HepG2 (cell line): ENCODE measurements around the gene TUBB4B. TPM values are rescaled to one million over a fixed set of nuclear protein-coding genes. Genes with fewer than 3 reads are reported as not detected.
A peak's percentile ranks its signal among the peaks of the same experiment; 100 is the strongest.

Experiments used
- ATAC-seq: fragments of 200-7000 bp; cut with Tn5 transposase; 3 replicates; pipeline ENCODE4 v1.9.1; 2020; ENCODE audit warnings: mild to moderate bottlenecking, moderate library complexity
- BruUV-seq: library from RNA; stranded (reverse); fragments of 400-500 nt; replicated peaks from 2 replicates; lab custom pipeline; 2021; lab: Mats Ljungman, UMichigan
- CTCF ChIA-PET: fragments of 300-600 bp; formaldehyde crosslinking; extraction: SDS; loops from one replicate; lab custom pipeline; 2021; ENCODE audit warnings: low total read pairs, inconsistent platforms, low intra/inter-chr PET ratio; lab: Yijun Ruan, JAX
- POLR2A ChIA-PET: fragments of 350-600 bp; sonication (Branson Sonifier 250); formaldehyde crosslinking; loops from one replicate; lab custom pipeline; 2020; ENCODE audit warnings: antibody characterized with exemption, inconsistent platforms; lab: Yijun Ruan, JAX
- DNase-seq: peaks from one replicate; pipeline ENCODE4 v3.0.0-alpha.2; 2015; ENCODE audit warnings: low spot score
- FAIRE-seq: peaks from 3 replicates; lab custom pipeline; 2011; peaks lifted over from hg19 to GRCh38; lab: Jason Lieb, UNC
- H2AFZ ChIP-seq: one replicate; pipeline ENCODE4 v1.6.1; 2011; ENCODE audit warnings: low read length, inconsistent platforms
- H3K27ac ChIP-seq: fragments of 300-600 bp; 3 replicates; pipeline ENCODE4 v1.8.0; 2011; ENCODE audit warnings: mixed run types, mild to moderate bottlenecking, mixed read lengths, low read length, inconsistent platforms; ENCODE audit not compliant: insufficient read depth; ENCODE audit errors: extremely low read length
- H3K27me3 ChIP-seq, 2 experiments: fragments of 200-600 bp in 1 of 2; 2 replicates in 1 of 2; 3 replicates in 1 of 2; pipeline versions ENCODE4 v1.6.0 to v1.8.0; 2011; ENCODE audit warnings: low read length in 2 of 2, mild to moderate bottlenecking in 2 of 2, moderate library complexity in 2 of 2, inconsistent platforms in 1 of 2; ENCODE audit not compliant: insufficient read depth in 2 of 2, control insufficient read depth in 1 of 2
- H3K36me3 ChIP-seq, 2 experiments: fragments of 200-600 bp in 1 of 2; replicated peaks in 1 of 2; 2 replicates in 1 of 2; 3 replicates in 1 of 2; pipeline versions ENCODE4 v1.5.1 to v1.8.0; 2011; ENCODE audit warnings: low read length in 2 of 2, inconsistent platforms in 1 of 2; ENCODE audit not compliant: insufficient read depth in 2 of 2, control insufficient read depth in 1 of 2
- H3K4me1 ChIP-seq: 2 replicates; pipeline ENCODE4 v1.5.1; 2012; ENCODE audit warnings: low read length, inconsistent platforms; ENCODE audit not compliant: insufficient read depth
- H3K4me2 ChIP-seq: 2 replicates; pipeline ENCODE4 v1.6.0; 2011; ENCODE audit warnings: low read depth, low read length, inconsistent platforms
- H3K4me3 ChIP-seq, 3 experiments: fragments of 200-600 bp in 1 of 3; sonication (generic), shearing (Covaris generic) in 1 of 3; replicated peaks in 1 of 3; 2 replicates each; pipeline ENCODE4 v1.5.1; 2011 to 2016; ENCODE audit warnings: low read length in 3 of 3, inconsistent platforms in 2 of 3, low read depth in 2 of 3, mild to moderate bottlenecking in 2 of 3, control low read depth in 1 of 3, mixed read lengths in 1 of 3; ENCODE audit not compliant: insufficient read depth in 1 of 3
- H3K79me2 ChIP-seq: one replicate; pipeline ENCODE4 v1.6.1; 2011; ENCODE audit warnings: low read length, inconsistent platforms; ENCODE audit not compliant: insufficient read depth
- H3K9ac ChIP-seq: 2 replicates; pipeline ENCODE4 v1.6.0; 2011; ENCODE audit warnings: mild to moderate bottlenecking, low read depth, low read length, inconsistent platforms; ENCODE audit not compliant: insufficient read depth
- H3K9me3 ChIP-seq: 2 replicates; pipeline ENCODE4 v1.5.1; 2012; ENCODE audit warnings: mild to moderate bottlenecking, low read length
- H4K20me1 ChIP-seq: 2 replicates; pipeline ENCODE4 v1.6.0; 2011; ENCODE audit warnings: inconsistent platforms, mild to moderate bottlenecking, low read length, moderate library complexity; ENCODE audit not compliant: insufficient read depth
- GATA4 ChIP-seq: sonication (generic); IDR thresholded peaks from 2 replicates; pipeline ENCODE4 v1.6.1; 2016; ENCODE audit warnings: antibody characterized with exemption, low read depth, borderline replicate concordance
- NCOA5 ChIP-seq: sonication (generic); formaldehyde crosslinking; IDR thresholded peaks from 2 replicates; pipeline ENCODE4 v1.4.0; 2020; ENCODE audit warnings: missing genetic modification reagents
- RAD21 ChIP-seq: fragments of 450-650 bp; formaldehyde crosslinking; IDR thresholded peaks from 2 replicates; pipeline ENCODE4 v1.5.0; 2020; ENCODE audit warnings: mild to moderate bottlenecking
- SIX4 ChIP-seq: sonication (generic); formaldehyde crosslinking; IDR thresholded peaks from 2 replicates; pipeline ENCODE4 v1.4.0; 2020; ENCODE audit warnings: missing genetic modification reagents
- SMAD9 ChIP-seq: sonication (generic); formaldehyde crosslinking; IDR thresholded peaks from 2 replicates; pipeline ENCODE4 v1.5.1; 2020; ENCODE audit warnings: mild to moderate bottlenecking, missing genetic modification reagents
- ZC3H13 ChIP-seq: sonication (generic); formaldehyde crosslinking; IDR thresholded peaks from 2 replicates; pipeline ENCODE4 v1.8.1; 2023; ENCODE audit warnings: mild to moderate bottlenecking, missing genetic modification reagents, moderate library complexity
- ZFP1 ChIP-seq: IDR thresholded peaks from 2 replicates; pipeline ENCODE4 v1.6.1; 2016
- ZKSCAN1 ChIP-seq: fragments of 150-350 bp; IDR thresholded peaks from 2 replicates; pipeline ENCODE4 v1.6.1; 2014; ENCODE audit warnings: low read length
- ZNF296 ChIP-seq: sonication (generic); formaldehyde crosslinking; conservative IDR thresholded peaks from 2 replicates; pipeline ENCODE4 v1.5.0; 2020; ENCODE audit warnings: mild to moderate bottlenecking, missing genetic modification reagents
- ZNF720 ChIP-seq: sonication (generic); formaldehyde crosslinking; IDR thresholded peaks from 2 replicates; pipeline ENCODE4 v1.4.0; 2020; ENCODE audit warnings: missing genetic modification reagents
- WGBS: methylation state at CpG from one replicate; pipeline ENCODE4 v1.1.6; 2017; ENCODE audit warnings: low lambda C conversion rate; 5-methylcytosine and 5-hydroxymethylcytosine counted together
- in situ Hi-C: cut with HindIII; loops from 2 replicates; pipeline ENCODE4 v1.10.0; 2017; ENCODE audit warnings: low pct_unique_long_range_greater_than_20kb; ENCODE audit not compliant: extremely low pct_ligation_motif_present
- intact Hi-C: fragments of 100-400 bp; cut with micrococcal nuclease; formaldehyde crosslinking; loops from one replicate; pipeline ENCODE4 v1.10.0; 2022; ENCODE audit not compliant: unreplicated experiment
- polyA plus RNA-seq, 8 experiments: library from polyadenylated mRNA; depleted of rRNA in 3 of 8; stranded (reverse) in 7 of 8; unstranded in 1 of 8; fragments of >200 nt; fragmentation: Illumina TruSeq in 4 of 8; extraction: Trizol in 4 of 8; gene quantifications; 2 replicates each; pipeline versions ENCODE4 v1.2.1 to v1.2.3, GENCODE V29; 2011 to 2016; ENCODE audit warnings: low read depth in 4 of 8, missing spikeins in 1 of 8, mixed read lengths in 1 of 8; ENCODE audit not compliant: insufficient read depth in 1 of 8
- total RNA-seq, 5 experiments: library from RNA; depleted of rRNA; stranded (reverse); fragments of >200 nt; fragmentation: Illumina TruSeq; extraction: Trizol; gene quantifications; 2 replicates each; pipeline ENCODE4 v1.2.3, GENCODE V29; 2016; ENCODE audit warnings: low read depth in 1 of 5
- TF ChIP-seq, protein P1 (sequence below): sonication (generic); formaldehyde crosslinking; IDR thresholded peaks from 2 replicates; pipeline ENCODE4 v1.5.1; 2020; ENCODE audit warnings: mild to moderate bottlenecking, missing genetic modification reagents, moderate library complexity

TUBB4B gene
- total and polyA plus RNA-seq, 2 of the 13 experiments (the other 11 are each of a cell fraction or from before 2014, with no cell fraction given) = 182 to 412 TPM

DNA sequence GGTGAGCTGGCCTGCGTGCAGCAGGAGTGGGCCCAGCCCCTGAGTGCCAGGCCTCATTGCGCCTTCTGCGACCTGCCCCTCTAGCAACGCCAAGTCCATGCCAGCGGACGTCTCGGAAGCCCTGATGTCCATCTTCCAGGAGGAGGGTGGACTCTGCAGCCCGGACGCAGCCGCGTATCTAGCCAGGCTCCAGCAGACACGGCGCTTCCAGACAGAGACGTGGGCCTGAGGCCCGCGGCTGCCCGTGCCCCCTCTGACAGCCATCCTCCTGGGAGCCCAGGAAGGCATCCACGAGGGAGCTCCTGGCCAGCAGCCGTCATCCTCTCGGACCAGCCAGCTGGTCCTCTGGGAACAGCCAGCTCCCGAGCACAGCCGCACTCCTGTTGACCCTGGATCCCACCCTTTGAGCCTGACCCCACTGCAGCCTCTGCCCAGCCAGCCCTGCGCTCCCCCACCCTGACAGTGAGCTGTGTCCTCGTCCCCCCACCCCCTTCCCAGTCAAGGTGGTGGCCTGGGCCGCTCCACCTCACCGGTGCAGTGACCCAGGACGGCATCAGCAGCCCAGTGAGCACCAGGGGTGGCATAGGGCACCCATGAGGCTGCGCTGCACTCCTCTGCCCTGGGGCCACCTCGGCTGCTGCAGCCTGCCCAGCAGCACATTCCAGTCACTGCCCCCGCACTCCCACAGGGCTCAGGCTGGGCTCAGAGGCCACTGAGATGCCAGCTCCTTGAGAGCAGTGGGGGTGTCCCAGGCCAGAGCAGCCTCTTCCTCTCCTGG lies 24.7 kb upstream of the TUBB4B start:
- no peak for FAIRE-seq
- Histone ChIP-seq H3K4me1 (peaks cover 29% of the 10 kb centered on the region), H3K27me3 (no peaks in the 10 kb centered on the region), H4K20me1 (peaks cover 4% of the 10 kb centered on the region; the same call in 1 of the 2 replicates), H3K79me2 (peaks cover 3% of the 10 kb centered on the region), H2AFZ (no peak overlapping the region), H3K9ac (no peak overlapping the region), H3K4me2 (no peak overlapping the region), H3K36me3 (no peaks in the 10 kb centered on the region; a peak in 1 of 5 replicates), H3K9me3 (no peaks in the 10 kb centered on the region), H3K27ac (no peak overlapping the region), H3K4me3 (peak overlapping the region in 1 of 3 experiments; percentile 83; a peak in 1 of 6 replicates)
- TF ChIP-seq GATA4 (no peak), ZC3H13 (0 out of 2 replicates have a peak, but pooled peaks have one; percentile 4)
- no peak for DNase-seq
- no TSS peak for BruUV-seq
- CTCF ChIA-PET = no interaction called here
- in situ Hi-C loops = no loop called here
- 93% methylated on average over 8 of the region's 30 CpGs for WGBS
- ATAC-seq = no peak
- POLR2A ChIA-PET = interaction anchor here (3.1 to 13.4 kb wide), 4 partner anchors 12 to 27 kb away, joined by 14 to 225 read pairs (median 26); partner anchors contain the start of genes ANAPC2, NDOR1, SSNA1 and TMEM203
- intact Hi-C loops = no loop called here

DNA sequence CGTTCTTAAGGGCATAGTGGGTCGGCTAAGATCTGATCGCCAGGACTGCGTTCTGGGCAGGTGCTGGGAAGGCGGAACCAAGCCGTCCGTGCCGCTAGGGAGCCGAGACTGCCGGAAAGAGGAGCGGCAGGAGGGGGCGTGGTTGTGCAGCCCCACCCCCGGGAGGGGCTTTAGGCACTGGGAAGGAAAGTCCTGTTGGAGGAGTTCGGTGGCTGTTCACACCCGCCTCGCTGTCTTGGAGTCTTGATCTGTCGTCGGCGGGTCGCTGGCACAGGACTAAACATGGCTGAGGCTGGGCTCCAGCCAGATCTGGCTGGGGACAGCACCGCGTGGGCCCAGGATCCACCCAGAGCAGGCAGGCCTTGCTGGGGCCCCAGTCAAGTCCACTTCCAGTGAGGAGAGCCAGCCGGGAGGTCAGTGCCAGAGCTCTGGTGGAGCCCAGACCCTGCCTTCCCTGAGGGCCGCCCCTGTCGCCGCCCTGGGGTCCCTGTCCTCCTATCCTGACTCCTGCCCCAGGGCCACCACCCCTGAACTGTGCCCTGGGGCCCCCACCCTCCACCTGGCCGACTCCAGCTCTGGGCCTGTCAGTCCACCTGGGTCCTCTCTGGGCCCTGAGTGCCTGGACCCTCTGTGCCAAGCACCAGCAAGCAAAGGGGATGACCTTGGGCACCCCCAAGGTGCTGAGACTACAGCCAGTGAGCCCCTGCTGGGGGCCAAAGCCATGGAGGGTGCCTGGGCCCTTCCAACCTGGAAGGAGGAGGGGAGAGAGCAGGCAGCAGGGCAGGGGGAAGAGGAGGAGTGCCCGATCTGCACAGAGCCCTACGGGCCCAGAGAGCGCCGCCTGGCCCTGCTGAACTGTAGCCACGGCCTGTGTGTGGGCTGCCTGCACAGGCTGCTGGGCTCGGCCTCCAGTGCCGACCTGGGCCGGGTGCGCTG lies 23.5 kb upstream of the TUBB4B start:
- intact Hi-C loops (no loop called here), in situ Hi-C loops (no loop called here)
- no peaks in the 10 kb centered on the region for H3K27me3 ChIP-seq
- FAIRE-seq (peak; percentile 97), ATAC-seq (peak; percentile 69), DNase-seq (peak; percentile 66)
- peak overlapping the region; percentile 90 for H3K4me2 ChIP-seq
- H3K4me1 ChIP-seq = peaks cover 29% of the 10 kb centered on the region
- peak overlapping the region; percentile 77 for H3K9ac ChIP-seq
- ChIA-PET CTCF (no interaction called here), POLR2A (interaction anchor here (0.9 to 13.4 kb wide), 11 partner anchors 9 to 150 kb away, joined by 3 to 225 read pairs (median 10); partner anchors contain the start of genes ANAPC2, NDOR1, RNF224 and SSNA1)
- WGBS = 16% methylated on average over 11 of the region's 36 CpGs
- H3K27ac ChIP-seq = peak overlapping the region; percentile 84
- H3K36me3 ChIP-seq = no peaks in the 10 kb centered on the region
- H3K4me3 ChIP-seq = peak overlapping the region; percentile 68 to 83 (median 77)
- BruUV-seq = TSS peak; percentile 56
- peaks cover 4% of the 10 kb centered on the region; the same call in 1 of the 2 replicates for H4K20me1 ChIP-seq
- no peak overlapping the region for H2AFZ ChIP-seq
- H3K79me2 ChIP-seq = peaks cover 3% of the 10 kb centered on the region
- no peaks in the 10 kb centered on the region for H3K9me3 ChIP-seq
- TF ChIP-seq RAD21 (CRISPR knock-in tag) (0 out of 2 replicates have a peak, but pooled peaks have one; percentile 11), ZNF720 (no peak), NCOA5 (CRISPR knock-in tag) (no peak), ZFP1 (CRISPR knock-in tag) (no peak), SIX4 (CRISPR knock-in tag) (no peak), ZKSCAN1 (no peak), ZNF296 (CRISPR knock-in tag) (no peak), SMAD9 (no peak)
- TF ChIP-seq, protein P1, sequence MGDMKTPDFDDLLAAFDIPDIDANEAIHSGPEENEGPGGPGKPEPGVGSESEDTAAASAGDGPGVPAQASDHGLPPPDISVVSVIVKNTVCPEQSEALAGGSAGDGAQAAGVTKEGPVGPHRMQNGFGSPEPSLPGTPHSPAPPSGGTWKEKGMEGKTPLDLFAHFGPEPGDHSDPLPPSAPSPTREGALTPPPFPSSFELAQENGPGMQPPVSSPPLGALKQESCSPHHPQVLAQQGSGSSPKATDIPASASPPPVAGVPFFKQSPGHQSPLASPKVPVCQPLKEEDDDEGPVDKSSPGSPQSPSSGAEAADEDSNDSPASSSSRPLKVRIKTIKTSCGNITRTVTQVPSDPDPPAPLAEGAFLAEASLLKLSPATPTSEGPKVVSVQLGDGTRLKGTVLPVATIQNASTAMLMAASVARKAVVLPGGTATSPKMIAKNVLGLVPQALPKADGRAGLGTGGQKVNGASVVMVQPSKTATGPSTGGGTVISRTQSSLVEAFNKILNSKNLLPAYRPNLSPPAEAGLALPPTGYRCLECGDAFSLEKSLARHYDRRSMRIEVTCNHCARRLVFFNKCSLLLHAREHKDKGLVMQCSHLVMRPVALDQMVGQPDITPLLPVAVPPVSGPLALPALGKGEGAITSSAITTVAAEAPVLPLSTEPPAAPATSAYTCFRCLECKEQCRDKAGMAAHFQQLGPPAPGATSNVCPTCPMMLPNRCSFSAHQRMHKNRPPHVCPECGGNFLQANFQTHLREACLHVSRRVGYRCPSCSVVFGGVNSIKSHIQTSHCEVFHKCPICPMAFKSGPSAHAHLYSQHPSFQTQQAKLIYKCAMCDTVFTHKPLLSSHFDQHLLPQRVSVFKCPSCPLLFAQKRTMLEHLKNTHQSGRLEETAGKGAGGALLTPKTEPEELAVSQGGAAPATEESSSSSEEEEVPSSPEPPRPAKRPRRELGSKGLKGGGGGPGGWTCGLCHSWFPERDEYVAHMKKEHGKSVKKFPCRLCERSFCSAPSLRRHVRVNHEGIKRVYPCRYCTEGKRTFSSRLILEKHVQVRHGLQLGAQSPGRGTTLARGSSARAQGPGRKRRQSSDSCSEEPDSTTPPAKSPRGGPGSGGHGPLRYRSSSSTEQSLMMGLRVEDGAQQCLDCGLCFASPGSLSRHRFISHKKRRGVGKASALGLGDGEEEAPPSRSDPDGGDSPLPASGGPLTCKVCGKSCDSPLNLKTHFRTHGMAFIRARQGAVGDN (CRISPR knock-in tag) = peak; percentile 67
